Activated CD8-positive, alpha-beta memory T cell treated with anti-CD3 and anti-CD28 coated beads, Interleukin-2, amount 50 U/mL, for 4 hours (primary cell): Measurements from ENCODE around the gene LMO1.

Experiments used
- DNase-seq: peaks from one replicate; pipeline ENCODE4 v3.0.0-alpha.2; 2020

LMO1 gene

GRCh38 chr11:8263109-8263768, 439 bp downstream of the LMO1 start:
- DNase-seq: no peak

GRCh38 chr11:8262552-8263108, 1.0 kb downstream of the LMO1 start:
- DNase-seq: no peak

GRCh38 chr11:8261921-8262551, 1.6 kb downstream of the LMO1 start:
- no peak for DNase-seq

- DNase-seq: no peak
These were observed 2.4 kb downstream of the LMO1 start for GRCh38 chr11:8261291-8261690.

GRCh38 chr11:8260202-8260966, 3.3 kb downstream of the LMO1 start:
- no peak for DNase-seq

GRCh38 chr11:8259306-8259959, 4.2 kb downstream of the LMO1 start:
- no peak for DNase-seq

GRCh38 chr11:8258784-8259183, 4.9 kb downstream of the LMO1 start:
- DNase-seq: no peak

GRCh38 chr11:8258289-8258688, 5.4 kb downstream of the LMO1 start:
- no peak for DNase-seq

- DNase-seq: peak; percentile 1
These were observed 6.5 kb downstream of the LMO1 start for GRCh38 chr11:8257003-8257664.

GRCh38 chr11:8256271-8257002, 7.2 kb downstream of the LMO1 start:
- DNase-seq: peak; percentile 3

- DNase-seq: peak; percentile 1
These were observed 10.1 kb downstream of the LMO1 start for GRCh38 chr11:8253566-8253965.

GRCh38 chr11:8252946-8253345, 10.7 kb downstream of the LMO1 start:
- DNase-seq: peak; percentile 1

GRCh38 chr11:8252388-8252787, 11.3 kb downstream of the LMO1 start:
- no peak for DNase-seq

- DNase-seq: peak; percentile 2
These were observed 11.9 kb downstream of the LMO1 start for GRCh38 chr11:8251616-8252295.

GRCh38 chr11:8250981-8251615, 12.6 kb downstream of the LMO1 start:
- DNase-seq: no peak

- peak; percentile 6 for DNase-seq
These were observed 13.2 kb downstream of the LMO1 start for GRCh38 chr11:8250434-8250833.

GRCh38 chr11:8249482-8249881, 14.2 kb downstream of the LMO1 start:
- DNase-seq: no peak

- DNase-seq: no peak
These were observed 14.9 kb downstream of the LMO1 start for GRCh38 chr11:8248786-8249185.

- no peak for DNase-seq
These were observed 16.4 kb downstream of the LMO1 start for GRCh38 chr11:8247312-8247711.

GRCh38 chr11:8243458-8243857, 20.2 kb downstream of the LMO1 start:
- DNase-seq: no peak
